HepG2 (cell line): ENCODE measurements around the gene RIPOR3. TPM values are rescaled to one million over a fixed set of nuclear protein-coding genes. Genes with fewer than 3 reads are reported as not detected.

Experiments used
- BCL6 ChIP-seq: IDR thresholded peaks from 2 replicates; pipeline ENCODE4 v1.6.1; 2016; ENCODE audit warnings: missing genetic modification reagents, missing compliant biosample characterization
- CHD4 ChIP-seq: fragments of 200-600 bp; sonication (generic); IDR thresholded peaks from 2 replicates; pipeline ENCODE4 v1.7.0; 2017; ENCODE audit warnings: mild to moderate bottlenecking, low read length, borderline replicate concordance
- ELF4 ChIP-seq: sonication (generic); formaldehyde crosslinking; IDR thresholded peaks from 2 replicates; pipeline ENCODE4 v1.5.0; 2020; ENCODE audit warnings: missing genetic modification reagents, mild to moderate bottlenecking, moderate library complexity, borderline replicate concordance
- FOXA3 ChIP-seq: IDR thresholded peaks from 2 replicates; pipeline ENCODE4 v1.6.1; 2016; ENCODE audit warnings: missing genetic modification reagents, missing compliant biosample characterization
- HNRNPH1 ChIP-seq: fragments of 200-400 bp; formaldehyde crosslinking; optimal IDR thresholded peaks from 2 replicates; pipeline ENCODE3; 2017; ENCODE audit warnings: mild to moderate bottlenecking, low read depth, low read length
- NFE2 ChIP-seq: sonication (generic); formaldehyde crosslinking; IDR thresholded peaks from 2 replicates; pipeline ENCODE4 v1.4.0; 2020; ENCODE audit warnings: missing genetic modification reagents
- THAP11 ChIP-seq: IDR thresholded peaks from 2 replicates; pipeline ENCODE4 v1.6.1; 2016; ENCODE audit warnings: missing biosample characterization, missing genetic modification reagents
- ZNF230 ChIP-seq: sonication (generic); formaldehyde crosslinking; IDR thresholded peaks from 2 replicates; pipeline ENCODE4 v1.4.0; 2020; ENCODE audit warnings: mild to moderate bottlenecking, missing genetic modification reagents
- ZNF549 ChIP-seq: sonication (generic); formaldehyde crosslinking; IDR thresholded peaks from 2 replicates; pipeline ENCODE4 v1.5.0; 2020; ENCODE audit warnings: missing genetic modification reagents
- polyA plus RNA-seq, 8 experiments: library from polyadenylated mRNA; depleted of rRNA in 3 of 8; stranded (reverse) in 7 of 8; unstranded in 1 of 8; fragments of >200 nt; fragmentation: Illumina TruSeq in 4 of 8; extraction: Trizol in 4 of 8; gene quantifications; 2 replicates each; pipeline versions ENCODE4 v1.2.1 to v1.2.3, GENCODE V29; 2011 to 2016; ENCODE audit warnings: low read depth in 4 of 8, missing spikeins in 1 of 8, mixed read lengths in 1 of 8; ENCODE audit not compliant: insufficient read depth in 1 of 8
- total RNA-seq, 5 experiments: library from RNA; depleted of rRNA; stranded (reverse); fragments of >200 nt; fragmentation: Illumina TruSeq; extraction: Trizol; gene quantifications; 2 replicates each; pipeline ENCODE4 v1.2.3, GENCODE V29; 2016; ENCODE audit warnings: low read depth in 1 of 5
- TF ChIP-seq, protein P1 (sequence below): sonication (generic); formaldehyde crosslinking; IDR thresholded peaks from 2 replicates; pipeline ENCODE4 v1.5.0; 2020; ENCODE audit warnings: missing genetic modification reagents
- TF ChIP-seq, protein P2 (sequence below): sonication (generic); formaldehyde crosslinking; IDR thresholded peaks from one replicate; pipeline ENCODE4 v1.5.1; 2020; ENCODE audit warnings: mild to moderate bottlenecking, missing genetic modification reagents; ENCODE audit errors: not compliant biosample characterization
- TF ChIP-seq, protein P3 (sequence below), 2 experiments: sonication (generic) in 1 of 2; formaldehyde crosslinking in 1 of 2; IDR thresholded peaks; 2 replicates each; pipeline versions ENCODE4 v1.4.0 to v1.6.1; 2016 to 2020; ENCODE audit warnings: borderline replicate concordance in 1 of 2, low read depth in 1 of 2, mild to moderate bottlenecking in 1 of 2, missing genetic modification reagents in 1 of 2
- TF ChIP-seq, protein P4 (sequence below): IDR thresholded peaks from 2 replicates; pipeline ENCODE4 v1.6.1; 2016; ENCODE audit warnings: mild to moderate bottlenecking

The RIPOR3 gene
- total and polyA plus RNA-seq, 2 of the 13 experiments (the other 11 are each of a cell fraction or from before 2014, with no cell fraction given) = 0.18 TPM; not detected in 1

DNA sequence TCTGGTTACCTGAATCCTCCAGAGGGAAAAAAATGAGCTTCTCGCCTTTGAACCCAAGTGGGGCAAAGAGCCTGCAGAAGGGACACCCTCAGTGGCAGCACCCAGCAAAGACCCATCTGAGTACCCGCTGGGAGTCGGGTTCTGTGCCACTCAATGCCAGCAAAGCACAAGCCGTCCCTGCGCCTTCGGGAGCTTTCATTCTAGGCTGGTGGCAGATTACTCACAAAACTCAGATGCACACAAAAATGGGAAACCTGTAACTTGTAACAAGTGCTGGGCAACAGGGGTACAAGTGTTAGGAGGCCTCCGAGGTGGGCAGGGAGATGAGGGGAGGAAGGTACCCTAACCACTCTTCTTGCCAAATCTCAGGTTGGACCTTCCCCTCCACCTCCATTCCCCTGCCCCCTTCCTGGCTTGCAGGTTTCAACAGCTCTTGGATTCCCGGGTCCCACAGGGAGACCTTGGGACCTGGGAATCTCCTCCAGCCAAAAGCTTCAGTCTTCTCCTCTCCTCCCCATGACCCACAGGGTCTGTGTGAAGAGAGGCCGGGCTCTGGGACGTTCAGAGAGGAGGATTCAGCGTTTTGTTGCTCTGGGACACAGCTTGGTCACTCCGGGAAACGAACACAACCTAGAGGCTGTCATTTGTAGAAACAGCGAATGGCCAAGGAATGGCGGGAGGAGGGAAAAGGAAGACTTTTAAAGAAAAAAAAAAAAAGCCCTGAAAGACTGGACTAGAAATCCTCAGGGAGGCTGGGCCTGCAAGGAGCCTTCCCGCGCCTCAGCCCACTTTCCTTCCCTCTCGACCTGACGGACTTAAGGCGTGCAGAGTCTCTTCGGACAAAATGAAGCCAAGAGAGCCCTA is 38.8 kb upstream of the RIPOR3 start (continued):
- TF ChIP-seq HNRNPH1 (peak; percentile 76), FOXA3 (no peak), BCL6 (CRISPR knock-in tag) (no peak), NFE2 (CRISPR knock-in tag) (no peak), ZNF230 (CRISPR knock-in tag) (no peak), ZNF549 (CRISPR knock-in tag) (no peak), CHD4 (no peak), ELF4 (CRISPR knock-in tag) (no peak), THAP11 (CRISPR knock-in tag) (no peak; the same call in 1 of the 2 replicates)
- TF ChIP-seq, protein P1, sequence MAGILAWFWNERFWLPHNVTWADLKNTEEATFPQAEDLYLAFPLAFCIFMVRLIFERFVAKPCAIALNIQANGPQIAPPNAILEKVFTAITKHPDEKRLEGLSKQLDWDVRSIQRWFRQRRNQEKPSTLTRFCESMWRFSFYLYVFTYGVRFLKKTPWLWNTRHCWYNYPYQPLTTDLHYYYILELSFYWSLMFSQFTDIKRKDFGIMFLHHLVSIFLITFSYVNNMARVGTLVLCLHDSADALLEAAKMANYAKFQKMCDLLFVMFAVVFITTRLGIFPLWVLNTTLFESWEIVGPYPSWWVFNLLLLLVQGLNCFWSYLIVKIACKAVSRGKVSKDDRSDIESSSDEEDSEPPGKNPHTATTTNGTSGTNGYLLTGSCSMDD (CRISPR knock-in tag) = 0 out of 2 replicates have a peak, but pooled peaks have one; percentile 41
- TF ChIP-seq, protein P2, sequence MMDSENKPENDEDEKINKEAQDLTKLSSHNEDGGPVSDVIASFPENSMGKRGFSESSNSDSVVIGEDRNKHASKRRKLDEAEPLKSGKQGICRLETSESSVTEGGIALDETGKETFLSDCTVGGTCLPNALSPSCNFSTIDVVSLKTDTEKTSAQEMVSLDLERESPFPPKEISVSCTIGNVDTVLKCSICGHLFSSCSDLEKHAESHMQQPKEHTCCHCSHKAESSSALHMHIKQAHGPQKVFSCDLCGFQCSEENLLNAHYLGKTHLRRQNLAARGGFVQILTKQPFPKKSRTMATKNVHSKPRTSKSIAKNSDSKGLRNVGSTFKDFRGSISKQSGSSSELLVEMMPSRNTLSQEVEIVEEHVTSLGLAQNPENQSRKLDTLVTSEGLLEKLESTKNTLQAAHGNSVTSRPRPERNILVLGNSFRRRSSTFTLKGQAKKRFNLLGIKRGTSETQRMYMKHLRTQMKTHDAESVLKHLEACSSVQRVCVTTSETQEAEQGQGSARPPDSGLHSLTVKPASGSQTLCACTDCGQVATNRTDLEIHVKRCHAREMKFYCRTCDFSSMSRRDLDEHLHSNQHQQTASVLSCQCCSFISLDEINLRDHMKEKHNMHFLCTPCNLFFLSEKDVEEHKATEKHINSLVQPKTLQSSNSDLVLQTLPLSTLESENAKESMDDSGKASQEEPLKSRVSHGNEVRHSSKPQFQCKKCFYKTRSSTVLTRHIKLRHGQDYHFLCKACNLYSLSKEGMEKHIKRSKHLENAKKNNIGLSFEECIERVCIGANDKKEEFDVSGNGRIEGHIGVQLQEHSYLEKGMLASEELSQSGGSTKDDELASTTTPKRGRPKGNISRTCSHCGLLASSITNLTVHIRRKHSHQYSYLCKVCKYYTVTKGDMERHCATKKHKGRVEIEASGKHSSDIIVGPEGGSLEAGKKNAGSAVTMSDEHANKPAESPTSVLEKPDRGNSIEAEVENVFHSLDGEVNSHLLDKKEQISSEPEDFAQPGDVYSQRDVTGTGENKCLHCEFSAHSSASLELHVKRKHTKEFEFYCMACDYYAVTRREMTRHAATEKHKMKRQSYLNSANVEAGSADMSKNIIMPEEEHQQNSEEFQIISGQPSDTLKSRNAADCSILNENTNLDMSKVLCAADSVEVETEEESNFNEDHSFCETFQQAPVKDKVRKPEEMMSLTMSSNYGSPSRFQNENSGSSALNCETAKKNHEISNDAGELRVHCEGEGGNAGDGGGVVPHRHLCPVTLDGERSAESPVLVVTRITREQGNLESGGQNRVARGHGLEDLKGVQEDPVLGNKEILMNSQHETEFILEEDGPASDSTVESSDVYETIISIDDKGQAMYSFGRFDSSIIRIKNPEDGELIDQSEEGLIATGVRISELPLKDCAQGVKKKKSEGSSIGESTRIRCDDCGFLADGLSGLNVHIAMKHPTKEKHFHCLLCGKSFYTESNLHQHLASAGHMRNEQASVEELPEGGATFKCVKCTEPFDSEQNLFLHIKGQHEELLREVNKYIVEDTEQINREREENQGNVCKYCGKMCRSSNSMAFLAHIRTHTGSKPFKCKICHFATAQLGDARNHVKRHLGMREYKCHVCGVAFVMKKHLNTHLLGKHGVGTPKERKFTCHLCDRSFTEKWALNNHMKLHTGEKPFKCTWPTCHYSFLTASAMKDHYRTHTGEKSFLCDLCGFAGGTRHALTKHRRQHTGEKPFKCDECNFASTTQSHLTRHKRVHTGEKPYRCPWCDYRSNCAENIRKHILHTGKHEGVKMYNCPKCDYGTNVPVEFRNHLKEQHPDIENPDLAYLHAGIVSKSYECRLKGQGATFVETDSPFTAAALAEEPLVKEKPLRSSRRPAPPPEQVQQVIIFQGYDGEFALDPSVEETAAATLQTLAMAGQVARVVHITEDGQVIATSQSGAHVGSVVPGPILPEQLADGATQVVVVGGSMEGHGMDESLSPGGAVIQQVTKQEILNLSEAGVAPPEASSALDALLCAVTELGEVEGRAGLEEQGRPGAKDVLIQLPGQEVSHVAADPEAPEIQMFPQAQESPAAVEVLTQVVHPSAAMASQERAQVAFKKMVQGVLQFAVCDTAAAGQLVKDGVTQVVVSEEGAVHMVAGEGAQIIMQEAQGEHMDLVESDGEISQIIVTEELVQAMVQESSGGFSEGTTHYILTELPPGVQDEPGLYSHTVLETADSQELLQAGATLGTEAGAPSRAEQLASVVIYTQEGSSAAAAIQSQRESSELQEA (CRISPR knock-in tag) = peak; percentile 14
- TF ChIP-seq, protein P3, sequence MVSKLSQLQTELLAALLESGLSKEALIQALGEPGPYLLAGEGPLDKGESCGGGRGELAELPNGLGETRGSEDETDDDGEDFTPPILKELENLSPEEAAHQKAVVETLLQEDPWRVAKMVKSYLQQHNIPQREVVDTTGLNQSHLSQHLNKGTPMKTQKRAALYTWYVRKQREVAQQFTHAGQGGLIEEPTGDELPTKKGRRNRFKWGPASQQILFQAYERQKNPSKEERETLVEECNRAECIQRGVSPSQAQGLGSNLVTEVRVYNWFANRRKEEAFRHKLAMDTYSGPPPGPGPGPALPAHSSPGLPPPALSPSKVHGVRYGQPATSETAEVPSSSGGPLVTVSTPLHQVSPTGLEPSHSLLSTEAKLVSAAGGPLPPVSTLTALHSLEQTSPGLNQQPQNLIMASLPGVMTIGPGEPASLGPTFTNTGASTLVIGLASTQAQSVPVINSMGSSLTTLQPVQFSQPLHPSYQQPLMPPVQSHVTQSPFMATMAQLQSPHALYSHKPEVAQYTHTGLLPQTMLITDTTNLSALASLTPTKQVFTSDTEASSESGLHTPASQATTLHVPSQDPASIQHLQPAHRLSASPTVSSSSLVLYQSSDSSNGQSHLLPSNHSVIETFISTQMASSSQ (IDR thresholded peaks at IDR 0.05; ENCODE audit: low read depth) = no peak
- TF ChIP-seq, protein P3 (CRISPR knock-in tag; IDR thresholded peaks at IDR 0.05; ENCODE audit: borderline replicate concordance) = no peak
- TF ChIP-seq, protein P4, sequence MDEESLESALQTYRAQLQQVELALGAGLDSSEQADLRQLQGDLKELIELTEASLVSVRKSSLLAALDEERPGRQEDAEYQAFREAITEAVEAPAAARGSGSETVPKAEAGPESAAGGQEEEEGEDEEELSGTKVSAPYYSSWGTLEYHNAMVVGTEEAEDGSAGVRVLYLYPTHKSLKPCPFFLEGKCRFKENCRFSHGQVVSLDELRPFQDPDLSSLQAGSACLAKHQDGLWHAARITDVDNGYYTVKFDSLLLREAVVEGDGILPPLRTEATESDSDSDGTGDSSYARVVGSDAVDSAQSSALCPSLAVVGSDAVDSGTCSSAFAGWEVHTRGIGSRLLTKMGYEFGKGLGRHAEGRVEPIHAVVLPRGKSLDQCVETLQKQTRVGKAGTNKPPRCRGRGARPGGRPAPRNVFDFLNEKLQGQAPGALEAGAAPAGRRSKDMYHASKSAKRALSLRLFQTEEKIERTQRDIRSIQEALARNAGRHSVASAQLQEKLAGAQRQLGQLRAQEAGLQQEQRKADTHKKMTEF = no peak
